ENCODE results near the gene P2RY12. TPM values are rescaled to one million over a fixed set of nuclear protein-coding genes. Genes with fewer than 3 reads are reported as not detected.

P2RY12 gene
- total and polyA plus RNA-seq, 10 of the 15 experiments (the other 5 are each of a cell fraction or from before 2014, with no cell fraction given): 0.27 to 1.0 (median 0.66) TPM; not detected in 2

DNA sequence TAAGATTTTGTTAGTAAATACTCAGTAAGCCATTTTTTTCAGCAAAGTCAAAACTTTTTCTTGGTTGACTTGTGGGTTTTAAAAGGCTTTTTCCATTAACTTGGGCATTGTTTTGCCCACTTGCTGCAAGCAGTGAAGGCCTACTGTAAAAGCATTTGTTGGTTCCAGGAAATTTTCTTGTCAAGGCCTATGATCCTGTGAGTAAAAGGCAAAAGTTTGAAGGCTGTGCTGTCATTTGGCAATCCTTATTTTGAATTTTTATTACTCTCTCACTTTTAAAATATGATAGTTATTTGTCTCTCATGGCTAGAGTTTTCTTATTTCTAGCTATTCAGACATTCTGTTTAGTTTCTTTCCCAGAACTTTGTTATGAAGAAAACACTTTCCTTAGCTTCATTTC is 13.0 kb downstream of the P2RY12 start:
- ChIA-PET RAD21 (ENCODE audit: unreplicated experiment) (no interaction called here), SMC1A (ENCODE audit: uncharacterized antibody, unreplicated experiment) (interaction anchor here (1.5 to 2.3 kb wide), 3 partner anchors 10 to 28 kb away, joined by 3 to 6 read pairs (median 5); no protein-coding TSS in a partner anchor), CTCF (no interaction called here), POLR2A (no interaction called here)
- Histone ChIP-seq H3K27me3 (replicated peaks in 1 of 2; ENCODE audit: control insufficient read depth in 2 of 2, insufficient read depth in 2 of 2, low read length in 1 of 2) (no peaks in the 10 kb centered on the region), H3K36me3 (ENCODE audit: control insufficient read depth in 2 of 2, insufficient read depth in 2 of 2, low read length in 1 of 2) (no peaks in the 10 kb centered on the region), H2AFZ (ENCODE audit: control insufficient read depth, low read depth, low read length) (no peak overlapping the region), H3K4me2 (ENCODE audit: control insufficient read depth, insufficient read depth) (no peak overlapping the region), H4K20me1 (ENCODE audit: control insufficient read depth, insufficient read depth) (no peaks in the 10 kb centered on the region), H3K4me1 (ENCODE audit: control insufficient read depth, insufficient read depth, low read length) (no peaks in the 10 kb centered on the region), H3K9ac (ENCODE audit: control insufficient read depth, insufficient read depth, low read length) (no peak overlapping the region), H3K79me2 (ENCODE audit: control insufficient read depth, insufficient read depth, low read length) (no peaks in the 10 kb centered on the region), H3K4me3 (no peak overlapping the region), H3K9me3 (replicated peaks; ENCODE audit: control insufficient read depth, insufficient read depth, low read length) (no peaks in the 10 kb centered on the region), H3K27ac (ENCODE audit: control insufficient read depth, insufficient read depth) (no peak overlapping the region)
- TF ChIP-seq JUND (IDR thresholded peaks at IDR 0.05; ENCODE audit: low read depth, low read length) (no peak), SREBF1 (IDR thresholded peaks at IDR 0.05; ENCODE audit: low read length) (no peak), STAT1 (conservative IDR thresholded peaks at IDR 0.05) (no peak), NR2F1 (conservative IDR thresholded peaks at IDR 0.05) (no peak), MTA2 (IDR thresholded peaks at IDR 0.05; ENCODE audit: low read depth) (no peak), RB1 (IDR thresholded peaks at IDR 0.05; ENCODE audit: borderline replicate concordance) (no peak)
- TF ChIP-seq, protein P1, sequence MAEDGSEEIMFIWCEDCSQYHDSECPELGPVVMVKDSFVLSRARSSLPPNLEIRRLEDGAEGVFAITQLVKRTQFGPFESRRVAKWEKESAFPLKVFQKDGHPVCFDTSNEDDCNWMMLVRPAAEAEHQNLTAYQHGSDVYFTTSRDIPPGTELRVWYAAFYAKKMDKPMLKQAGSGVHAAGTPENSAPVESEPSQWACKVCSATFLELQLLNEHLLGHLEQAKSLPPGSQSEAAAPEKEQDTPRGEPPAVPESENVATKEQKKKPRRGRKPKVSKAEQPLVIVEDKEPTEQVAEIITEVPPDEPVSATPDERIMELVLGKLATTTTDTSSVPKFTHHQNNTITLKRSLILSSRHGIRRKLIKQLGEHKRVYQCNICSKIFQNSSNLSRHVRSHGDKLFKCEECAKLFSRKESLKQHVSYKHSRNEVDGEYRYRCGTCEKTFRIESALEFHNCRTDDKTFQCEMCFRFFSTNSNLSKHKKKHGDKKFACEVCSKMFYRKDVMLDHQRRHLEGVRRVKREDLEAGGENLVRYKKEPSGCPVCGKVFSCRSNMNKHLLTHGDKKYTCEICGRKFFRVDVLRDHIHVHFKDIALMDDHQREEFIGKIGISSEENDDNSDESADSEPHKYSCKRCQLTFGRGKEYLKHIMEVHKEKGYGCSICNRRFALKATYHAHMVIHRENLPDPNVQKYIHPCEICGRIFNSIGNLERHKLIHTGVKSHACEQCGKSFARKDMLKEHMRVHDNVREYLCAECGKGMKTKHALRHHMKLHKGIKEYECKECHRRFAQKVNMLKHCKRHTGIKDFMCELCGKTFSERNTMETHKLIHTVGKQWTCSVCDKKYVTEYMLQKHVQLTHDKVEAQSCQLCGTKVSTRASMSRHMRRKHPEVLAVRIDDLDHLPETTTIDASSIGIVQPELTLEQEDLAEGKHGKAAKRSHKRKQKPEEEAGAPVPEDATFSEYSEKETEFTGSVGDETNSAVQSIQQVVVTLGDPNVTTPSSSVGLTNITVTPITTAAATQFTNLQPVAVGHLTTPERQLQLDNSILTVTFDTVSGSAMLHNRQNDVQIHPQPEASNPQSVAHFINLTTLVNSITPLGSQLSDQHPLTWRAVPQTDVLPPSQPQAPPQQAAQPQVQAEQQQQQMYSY (CRISPR knock-in tag; IDR thresholded peaks at IDR 0.05): no peak
- TF ChIP-seq, protein P2, sequence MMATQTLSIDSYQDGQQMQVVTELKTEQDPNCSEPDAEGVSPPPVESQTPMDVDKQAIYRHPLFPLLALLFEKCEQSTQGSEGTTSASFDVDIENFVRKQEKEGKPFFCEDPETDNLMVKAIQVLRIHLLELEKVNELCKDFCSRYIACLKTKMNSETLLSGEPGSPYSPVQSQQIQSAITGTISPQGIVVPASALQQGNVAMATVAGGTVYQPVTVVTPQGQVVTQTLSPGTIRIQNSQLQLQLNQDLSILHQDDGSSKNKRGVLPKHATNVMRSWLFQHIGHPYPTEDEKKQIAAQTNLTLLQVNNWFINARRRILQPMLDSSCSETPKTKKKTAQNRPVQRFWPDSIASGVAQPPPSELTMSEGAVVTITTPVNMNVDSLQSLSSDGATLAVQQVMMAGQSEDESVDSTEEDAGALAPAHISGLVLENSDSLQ (IDR thresholded peaks at IDR 0.05): no peak
- TF ChIP-seq, protein P3, sequence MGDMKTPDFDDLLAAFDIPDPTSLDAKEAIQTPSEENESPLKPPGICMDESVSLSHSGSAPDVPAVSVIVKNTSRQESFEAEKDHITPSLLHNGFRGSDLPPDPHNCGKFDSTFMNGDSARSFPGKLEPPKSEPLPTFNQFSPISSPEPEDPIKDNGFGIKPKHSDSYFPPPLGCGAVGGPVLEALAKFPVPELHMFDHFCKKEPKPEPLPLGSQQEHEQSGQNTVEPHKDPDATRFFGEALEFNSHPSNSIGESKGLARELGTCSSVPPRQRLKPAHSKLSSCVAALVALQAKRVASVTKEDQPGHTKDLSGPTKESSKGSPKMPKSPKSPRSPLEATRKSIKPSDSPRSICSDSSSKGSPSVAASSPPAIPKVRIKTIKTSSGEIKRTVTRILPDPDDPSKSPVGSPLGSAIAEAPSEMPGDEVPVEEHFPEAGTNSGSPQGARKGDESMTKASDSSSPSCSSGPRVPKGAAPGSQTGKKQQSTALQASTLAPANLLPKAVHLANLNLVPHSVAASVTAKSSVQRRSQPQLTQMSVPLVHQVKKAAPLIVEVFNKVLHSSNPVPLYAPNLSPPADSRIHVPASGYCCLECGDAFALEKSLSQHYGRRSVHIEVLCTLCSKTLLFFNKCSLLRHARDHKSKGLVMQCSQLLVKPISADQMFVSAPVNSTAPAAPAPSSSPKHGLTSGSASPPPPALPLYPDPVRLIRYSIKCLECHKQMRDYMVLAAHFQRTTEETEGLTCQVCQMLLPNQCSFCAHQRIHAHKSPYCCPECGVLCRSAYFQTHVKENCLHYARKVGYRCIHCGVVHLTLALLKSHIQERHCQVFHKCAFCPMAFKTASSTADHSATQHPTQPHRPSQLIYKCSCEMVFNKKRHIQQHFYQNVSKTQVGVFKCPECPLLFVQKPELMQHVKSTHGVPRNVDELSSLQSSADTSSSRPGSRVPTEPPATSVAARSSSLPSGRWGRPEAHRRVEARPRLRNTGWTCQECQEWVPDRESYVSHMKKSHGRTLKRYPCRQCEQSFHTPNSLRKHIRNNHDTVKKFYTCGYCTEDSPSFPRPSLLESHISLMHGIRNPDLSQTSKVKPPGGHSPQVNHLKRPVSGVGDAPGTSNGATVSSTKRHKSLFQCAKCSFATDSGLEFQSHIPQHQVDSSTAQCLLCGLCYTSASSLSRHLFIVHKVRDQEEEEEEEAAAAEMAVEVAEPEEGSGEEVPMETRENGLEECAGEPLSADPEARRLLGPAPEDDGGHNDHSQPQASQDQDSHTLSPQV (IDR thresholded peaks at IDR 0.05): no peak
- TF ChIP-seq, protein P4, sequence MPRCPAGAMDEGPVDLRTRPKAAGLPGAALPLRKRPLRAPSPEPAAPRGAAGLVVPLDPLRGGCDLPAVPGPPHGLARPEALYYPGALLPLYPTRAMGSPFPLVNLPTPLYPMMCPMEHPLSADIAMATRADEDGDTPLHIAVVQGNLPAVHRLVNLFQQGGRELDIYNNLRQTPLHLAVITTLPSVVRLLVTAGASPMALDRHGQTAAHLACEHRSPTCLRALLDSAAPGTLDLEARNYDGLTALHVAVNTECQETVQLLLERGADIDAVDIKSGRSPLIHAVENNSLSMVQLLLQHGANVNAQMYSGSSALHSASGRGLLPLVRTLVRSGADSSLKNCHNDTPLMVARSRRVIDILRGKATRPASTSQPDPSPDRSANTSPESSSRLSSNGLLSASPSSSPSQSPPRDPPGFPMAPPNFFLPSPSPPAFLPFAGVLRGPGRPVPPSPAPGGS (IDR thresholded peaks at IDR 0.05; ENCODE audit: borderline replicate concordance, insufficient read depth, low read depth, low read length, poor library complexity, severe bottlenecking): no peak
- intact Hi-C loops (cut with micrococcal nuclease; ENCODE audit: unreplicated experiment): no loop called here
- FAIRE-seq (no peak), DNase-seq (ENCODE audit: low read depth, low spot score) (no peak), ATAC-seq (no peak)
- BruUV-seq (replicated peaks): no TSS peak
- in situ Hi-C loops (cut with MboI): no loop called here
